Panc1 (cell line): ENCODE data around the gene MAMSTR.

Experiments
- POLR2AphosphoS5 ChIP-seq: IDR thresholded peaks from 2 replicates; pipeline ENCODE4 v1.6.1; 2012; ENCODE audit warnings: mild to moderate bottlenecking, low read depth, low read length, moderate library complexity
- TF ChIP-seq, protein P1 (sequence below): fragments of 450-650 bp; IDR thresholded peaks from 2 replicates; pipeline ENCODE4 v1.5.1; 2017; ENCODE audit warnings: mild to moderate bottlenecking
- TF ChIP-seq, protein P2 (sequence below), 2 experiments: IDR thresholded peaks; 2 replicates each; pipeline ENCODE4 v1.6.1; 2011 to 2012; ENCODE audit warnings: low read depth in 2 of 2, control low read depth in 1 of 2, low read length in 1 of 2, mild to moderate bottlenecking in 1 of 2, moderate library complexity in 1 of 2; ENCODE audit not compliant: insufficient read depth in 1 of 2

DNA sequence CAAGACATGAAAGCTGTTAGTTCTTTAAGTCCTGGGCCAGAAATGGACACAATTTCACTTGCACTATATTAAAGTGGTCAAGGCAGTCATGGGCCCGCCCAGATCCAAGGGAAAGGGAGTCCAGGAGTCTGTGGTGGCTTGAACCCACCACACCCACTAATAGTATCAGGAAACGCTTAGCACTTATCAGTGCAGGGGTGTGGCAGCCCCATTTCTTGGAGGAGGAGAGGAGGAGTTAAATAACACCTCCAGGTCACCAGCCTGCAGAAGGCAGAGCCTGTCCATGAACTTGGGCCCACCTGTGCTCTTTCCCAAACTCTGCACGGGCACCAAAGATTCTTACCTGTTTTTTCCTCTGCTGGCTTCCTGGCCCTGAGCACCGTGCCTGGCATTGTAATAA is 41.3 kb downstream of the MAMSTR start:
- TF ChIP-seq, protein P1, sequence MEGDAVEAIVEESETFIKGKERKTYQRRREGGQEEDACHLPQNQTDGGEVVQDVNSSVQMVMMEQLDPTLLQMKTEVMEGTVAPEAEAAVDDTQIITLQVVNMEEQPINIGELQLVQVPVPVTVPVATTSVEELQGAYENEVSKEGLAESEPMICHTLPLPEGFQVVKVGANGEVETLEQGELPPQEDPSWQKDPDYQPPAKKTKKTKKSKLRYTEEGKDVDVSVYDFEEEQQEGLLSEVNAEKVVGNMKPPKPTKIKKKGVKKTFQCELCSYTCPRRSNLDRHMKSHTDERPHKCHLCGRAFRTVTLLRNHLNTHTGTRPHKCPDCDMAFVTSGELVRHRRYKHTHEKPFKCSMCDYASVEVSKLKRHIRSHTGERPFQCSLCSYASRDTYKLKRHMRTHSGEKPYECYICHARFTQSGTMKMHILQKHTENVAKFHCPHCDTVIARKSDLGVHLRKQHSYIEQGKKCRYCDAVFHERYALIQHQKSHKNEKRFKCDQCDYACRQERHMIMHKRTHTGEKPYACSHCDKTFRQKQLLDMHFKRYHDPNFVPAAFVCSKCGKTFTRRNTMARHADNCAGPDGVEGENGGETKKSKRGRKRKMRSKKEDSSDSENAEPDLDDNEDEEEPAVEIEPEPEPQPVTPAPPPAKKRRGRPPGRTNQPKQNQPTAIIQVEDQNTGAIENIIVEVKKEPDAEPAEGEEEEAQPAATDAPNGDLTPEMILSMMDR: no peak
- no peak for TF ChIP-seq POLR2AphosphoS5
- TF ChIP-seq, protein P2, sequence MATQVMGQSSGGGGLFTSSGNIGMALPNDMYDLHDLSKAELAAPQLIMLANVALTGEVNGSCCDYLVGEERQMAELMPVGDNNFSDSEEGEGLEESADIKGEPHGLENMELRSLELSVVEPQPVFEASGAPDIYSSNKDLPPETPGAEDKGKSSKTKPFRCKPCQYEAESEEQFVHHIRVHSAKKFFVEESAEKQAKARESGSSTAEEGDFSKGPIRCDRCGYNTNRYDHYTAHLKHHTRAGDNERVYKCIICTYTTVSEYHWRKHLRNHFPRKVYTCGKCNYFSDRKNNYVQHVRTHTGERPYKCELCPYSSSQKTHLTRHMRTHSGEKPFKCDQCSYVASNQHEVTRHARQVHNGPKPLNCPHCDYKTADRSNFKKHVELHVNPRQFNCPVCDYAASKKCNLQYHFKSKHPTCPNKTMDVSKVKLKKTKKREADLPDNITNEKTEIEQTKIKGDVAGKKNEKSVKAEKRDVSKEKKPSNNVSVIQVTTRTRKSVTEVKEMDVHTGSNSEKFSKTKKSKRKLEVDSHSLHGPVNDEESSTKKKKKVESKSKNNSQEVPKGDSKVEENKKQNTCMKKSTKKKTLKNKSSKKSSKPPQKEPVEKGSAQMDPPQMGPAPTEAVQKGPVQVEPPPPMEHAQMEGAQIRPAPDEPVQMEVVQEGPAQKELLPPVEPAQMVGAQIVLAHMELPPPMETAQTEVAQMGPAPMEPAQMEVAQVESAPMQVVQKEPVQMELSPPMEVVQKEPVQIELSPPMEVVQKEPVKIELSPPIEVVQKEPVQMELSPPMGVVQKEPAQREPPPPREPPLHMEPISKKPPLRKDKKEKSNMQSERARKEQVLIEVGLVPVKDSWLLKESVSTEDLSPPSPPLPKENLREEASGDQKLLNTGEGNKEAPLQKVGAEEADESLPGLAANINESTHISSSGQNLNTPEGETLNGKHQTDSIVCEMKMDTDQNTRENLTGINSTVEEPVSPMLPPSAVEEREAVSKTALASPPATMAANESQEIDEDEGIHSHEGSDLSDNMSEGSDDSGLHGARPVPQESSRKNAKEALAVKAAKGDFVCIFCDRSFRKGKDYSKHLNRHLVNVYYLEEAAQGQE (IDR thresholded peaks at IDR 0.05; ENCODE audit: insufficient read depth in 1 of 2, low read depth in 2 of 2, low read length in 1 of 2): no peak
